Measurements from ENCODE around the gene KCNJ11. TPM values are rescaled to one million over a fixed set of nuclear protein-coding genes. Genes with fewer than 3 reads are reported as not detected.

Gene KCNJ11
- total RNA-seq, 1 experiment from 2014 or later = 2.9 TPM

DNA sequence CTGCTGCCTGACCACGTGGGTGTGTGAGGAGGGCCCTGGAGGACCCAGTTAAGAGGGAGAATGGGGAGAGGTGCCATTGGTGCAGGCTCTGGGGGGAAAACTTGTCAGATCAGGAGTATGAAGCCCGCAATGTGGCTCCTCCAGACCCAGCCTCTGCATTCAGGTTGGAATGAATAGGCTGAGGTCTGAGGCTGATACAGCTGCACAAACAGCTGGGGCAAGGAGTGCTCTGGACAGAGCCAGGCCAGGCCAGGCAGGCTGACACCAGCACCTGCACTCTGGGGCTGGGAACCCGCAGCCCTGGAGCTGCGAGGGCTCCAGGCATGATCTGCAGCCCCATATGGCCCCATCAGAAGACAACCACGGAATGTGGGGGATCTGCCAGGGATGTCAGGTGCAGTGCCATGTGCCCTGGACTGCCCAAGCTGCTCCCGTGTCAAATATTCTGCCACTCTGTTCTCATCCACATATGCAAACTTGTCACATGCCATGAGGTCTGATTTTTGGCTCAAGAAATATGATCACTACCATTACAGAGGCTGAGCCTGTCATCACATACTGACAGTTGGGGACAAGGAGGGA is 27.2 kb upstream of the KCNJ11 start:
- no TSS peak for BruUV-seq (replicated peaks)
- H3K9me3 Mint-ChIP-seq (ENCODE audit: low read depth, unreplicated experiment) = no peaks in the 10 kb centered on the region
- no peak overlapping the region for H3K27ac Mint-ChIP-seq (ENCODE audit: unreplicated experiment)
- intact Hi-C loops (cut with micrococcal nuclease; ENCODE audit: unreplicated experiment) = no loop called here
- no peaks in the 10 kb centered on the region for H3K36me3 Mint-ChIP-seq (ENCODE audit: insufficient read depth, unreplicated experiment)
- DNase-seq = no peak
- H3K27me3 Mint-ChIP-seq (ENCODE audit: unreplicated experiment) = peaks cover 92% of the 10 kb centered on the region
- peaks cover 9% of the 10 kb centered on the region for H3K4me1 Mint-ChIP-seq (ENCODE audit: low read depth, unreplicated experiment)
- CTCF ChIA-PET = no interaction called here
- H3K4me3 Mint-ChIP-seq (ENCODE audit: low read depth, unreplicated experiment) = no peak overlapping the region
- TF ChIP-seq, protein P1, sequence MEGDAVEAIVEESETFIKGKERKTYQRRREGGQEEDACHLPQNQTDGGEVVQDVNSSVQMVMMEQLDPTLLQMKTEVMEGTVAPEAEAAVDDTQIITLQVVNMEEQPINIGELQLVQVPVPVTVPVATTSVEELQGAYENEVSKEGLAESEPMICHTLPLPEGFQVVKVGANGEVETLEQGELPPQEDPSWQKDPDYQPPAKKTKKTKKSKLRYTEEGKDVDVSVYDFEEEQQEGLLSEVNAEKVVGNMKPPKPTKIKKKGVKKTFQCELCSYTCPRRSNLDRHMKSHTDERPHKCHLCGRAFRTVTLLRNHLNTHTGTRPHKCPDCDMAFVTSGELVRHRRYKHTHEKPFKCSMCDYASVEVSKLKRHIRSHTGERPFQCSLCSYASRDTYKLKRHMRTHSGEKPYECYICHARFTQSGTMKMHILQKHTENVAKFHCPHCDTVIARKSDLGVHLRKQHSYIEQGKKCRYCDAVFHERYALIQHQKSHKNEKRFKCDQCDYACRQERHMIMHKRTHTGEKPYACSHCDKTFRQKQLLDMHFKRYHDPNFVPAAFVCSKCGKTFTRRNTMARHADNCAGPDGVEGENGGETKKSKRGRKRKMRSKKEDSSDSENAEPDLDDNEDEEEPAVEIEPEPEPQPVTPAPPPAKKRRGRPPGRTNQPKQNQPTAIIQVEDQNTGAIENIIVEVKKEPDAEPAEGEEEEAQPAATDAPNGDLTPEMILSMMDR (IDR thresholded peaks at IDR 0.05; ENCODE audit: unreplicated experiment) = no peak

DNA sequence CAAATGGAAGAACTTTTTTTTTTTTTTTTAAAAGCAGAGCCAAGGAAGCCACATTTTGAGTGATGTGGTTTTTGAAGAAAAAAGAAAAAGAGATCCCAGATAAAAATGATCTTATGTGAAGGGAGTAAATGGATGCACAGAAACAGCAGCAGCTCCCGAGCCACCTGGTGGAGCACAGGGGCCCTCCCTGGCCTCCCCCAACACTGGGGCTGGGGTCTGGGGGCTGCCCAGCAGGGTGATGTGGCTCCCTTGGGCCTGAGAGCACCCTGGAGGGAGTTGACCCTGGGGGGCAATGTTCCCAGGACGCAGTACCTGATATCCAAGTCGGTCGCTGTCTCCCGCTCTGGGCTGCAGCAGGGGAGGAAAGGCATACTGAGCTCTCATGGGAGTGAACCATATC is 26.5 kb upstream of the KCNJ11 start:
- Mint-ChIP-seq H3K27ac (ENCODE audit: unreplicated experiment) (no peak overlapping the region), H3K9me3 (ENCODE audit: low read depth, unreplicated experiment) (no peaks in the 10 kb centered on the region), H3K27me3 (ENCODE audit: unreplicated experiment) (peaks cover 89% of the 10 kb centered on the region), H3K4me3 (ENCODE audit: low read depth, unreplicated experiment) (no peak overlapping the region), H3K36me3 (ENCODE audit: insufficient read depth, unreplicated experiment) (no peaks in the 10 kb centered on the region), H3K4me1 (ENCODE audit: low read depth, unreplicated experiment) (peaks cover 11% of the 10 kb centered on the region)
- no TSS peak for BruUV-seq (replicated peaks)
- DNase-seq = no peak
- intact Hi-C loops (cut with micrococcal nuclease; ENCODE audit: unreplicated experiment) = no loop called here
- TF ChIP-seq, protein P1 (IDR thresholded peaks at IDR 0.05; ENCODE audit: unreplicated experiment) = no peak
- CTCF ChIA-PET = no interaction called here

- H3K27me3 Mint-ChIP-seq (ENCODE audit: unreplicated experiment) = peaks cover 82% of the 10 kb centered on the region
- TF ChIP-seq, protein P1 (IDR thresholded peaks at IDR 0.05; ENCODE audit: unreplicated experiment) = no peak
- no peak overlapping the region for H3K27ac Mint-ChIP-seq (ENCODE audit: unreplicated experiment)
- CTCF ChIA-PET = no interaction called here
- BruUV-seq (replicated peaks) = no TSS peak
- no peak for DNase-seq
- intact Hi-C loops (cut with micrococcal nuclease; ENCODE audit: unreplicated experiment) = no loop called here
- peaks cover 11% of the 10 kb centered on the region for H3K4me1 Mint-ChIP-seq (ENCODE audit: low read depth, unreplicated experiment)
- no peak overlapping the region for H3K4me3 Mint-ChIP-seq (ENCODE audit: low read depth, unreplicated experiment)
- H3K36me3 Mint-ChIP-seq (ENCODE audit: insufficient read depth, unreplicated experiment) = no peaks in the 10 kb centered on the region
- H3K9me3 Mint-ChIP-seq (ENCODE audit: low read depth, unreplicated experiment) = no peaks in the 10 kb centered on the region
These were observed 25.9 kb upstream of the KCNJ11 start for GRCh38 chr11:17414317-17414737.

DNA sequence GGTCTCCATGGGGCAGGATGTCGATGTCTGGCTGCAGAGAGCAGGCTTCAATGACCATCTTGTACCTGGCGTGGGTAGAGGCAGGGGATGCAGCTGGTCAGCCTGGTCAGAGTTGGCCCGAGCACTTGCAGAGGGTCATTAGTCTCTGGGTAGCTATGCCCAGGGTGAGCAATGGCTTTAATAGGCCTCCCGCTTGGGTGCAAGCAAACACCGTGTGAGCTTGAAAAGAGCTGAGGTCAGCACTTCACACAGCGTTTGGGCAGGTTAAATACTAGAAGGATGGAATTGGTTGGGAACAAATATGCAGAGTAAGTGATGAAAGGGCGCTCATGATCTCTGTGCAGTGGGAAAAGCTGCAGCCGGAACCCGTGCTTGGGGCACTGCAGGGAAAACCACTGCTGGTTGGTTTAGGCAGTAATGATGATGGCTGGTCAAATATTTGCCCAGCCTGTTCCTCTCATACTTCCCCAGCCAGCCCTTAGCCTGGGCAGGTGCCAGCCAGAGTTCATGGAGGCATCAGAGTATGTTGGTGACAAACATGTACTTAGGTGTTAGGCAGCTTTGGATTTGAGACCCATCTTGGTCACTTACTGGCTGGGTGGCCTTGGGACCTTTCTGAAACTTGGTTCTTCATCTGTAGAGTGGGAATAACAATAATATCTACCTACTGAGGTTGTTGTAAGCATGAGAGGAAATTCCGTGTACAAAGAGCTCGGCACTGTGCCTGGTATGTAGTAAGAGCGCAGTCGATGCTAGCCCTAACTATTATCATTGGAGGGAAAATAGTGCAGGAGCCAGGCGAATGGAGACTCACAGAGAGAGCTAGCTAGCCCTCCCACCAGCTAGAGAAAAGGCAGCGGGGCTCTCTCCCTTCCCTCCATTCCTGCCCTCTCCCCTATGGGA is 25.2 kb upstream of the KCNJ11 start:
- intact Hi-C loops (cut with micrococcal nuclease; ENCODE audit: unreplicated experiment) = no loop called here
- Mint-ChIP-seq H3K27me3 (ENCODE audit: unreplicated experiment) (peaks cover 76% of the 10 kb centered on the region), H3K4me1 (ENCODE audit: low read depth, unreplicated experiment) (peaks cover 11% of the 10 kb centered on the region), H3K27ac (ENCODE audit: unreplicated experiment) (no peak overlapping the region), H3K36me3 (ENCODE audit: insufficient read depth, unreplicated experiment) (no peaks in the 10 kb centered on the region), H3K4me3 (ENCODE audit: low read depth, unreplicated experiment) (no peak overlapping the region), H3K9me3 (ENCODE audit: low read depth, unreplicated experiment) (no peaks in the 10 kb centered on the region)
- BruUV-seq (replicated peaks) = no TSS peak
- TF ChIP-seq, protein P1 (IDR thresholded peaks at IDR 0.05; ENCODE audit: unreplicated experiment) = no peak
- no peak for DNase-seq
- CTCF ChIA-PET = no interaction called here

Data from Calu3 (cell line).